PC-9 (cell line): Measurements from ENCODE around the gene SDC1. TPM values are rescaled to one million over a fixed set of nuclear protein-coding genes. Genes with fewer than 3 reads are reported as not detected.

ENCODE experiments used
- BruUV-seq: library from RNA; stranded (reverse); fragments of 400-500 nt; replicated peaks from 2 replicates; lab custom pipeline; 2021; lab: Mats Ljungman, UMichigan
- CTCF ChIA-PET: fragments of 300-600 bp; sonication (Branson Sonifier 250); formaldehyde crosslinking; loops from one replicate; lab custom pipeline; 2022; ENCODE audit warnings: antibody characterized with exemption; lab: Charles Lee
- POLR2A ChIA-PET: fragments of 300-600 bp; sonication (Branson Sonifier 250); formaldehyde crosslinking; loops from one replicate; lab custom pipeline; 2022; ENCODE audit warnings: antibody characterized with exemption; ENCODE audit not compliant: unreplicated experiment; lab: Charles Lee
- DNase-seq, 2 experiments: peaks; one replicate each; pipeline versions ENCODE4 v3.0.0 to v3.0.0-alpha.2; 2015 to 2022; ENCODE audit warnings: mixed read lengths in 1 of 2
- H2AFZ ChIP-seq: fragments of 200-600 bp; sonication (generic); 2 replicates; pipeline ENCODE4 v1.8.1; 2017; ENCODE audit warnings: antibody characterized with exemption
- H3F3A ChIP-seq: fragments of 200-600 bp; sonication (generic); 2 replicates; pipeline ENCODE4 v1.8.1; 2017; ENCODE audit warnings: antibody characterized with exemption, mild to moderate bottlenecking, low read depth; ENCODE audit not compliant: insufficient read depth
- H3K27ac ChIP-seq: fragments of 200-600 bp; sonication (generic); 2 replicates; pipeline ENCODE4 v1.6.1; 2016; ENCODE audit warnings: mixed run types
- H3K27me3 ChIP-seq: fragments of 200-600 bp; sonication (generic); 2 replicates; pipeline ENCODE4 v1.6.1; 2016; ENCODE audit warnings: low read depth, mixed run types; ENCODE audit not compliant: insufficient read depth
- H3K36me3 ChIP-seq: fragments of 200-600 bp; sonication (generic); 2 replicates; pipeline ENCODE4 v1.6.1; 2016; ENCODE audit warnings: low read depth, mixed run types
- H3K4me1 ChIP-seq: fragments of 200-600 bp; sonication (generic); replicated peaks from 2 replicates; pipeline ENCODE4 v1.6.1; 2016; ENCODE audit warnings: mixed run types; ENCODE audit not compliant: insufficient read depth
- H3K4me2 ChIP-seq: fragments of 200-600 bp; sonication (generic); 2 replicates; pipeline ENCODE4 v1.6.1; 2017; ENCODE audit warnings: mixed run types
- H3K4me3 ChIP-seq: fragments of 200-600 bp; sonication (generic); 2 replicates; pipeline ENCODE4 v1.6.1; 2016; ENCODE audit warnings: mixed run types
- H3K79me2 ChIP-seq: fragments of 200-600 bp; sonication (generic); 2 replicates; pipeline ENCODE4 v1.6.1; 2017; ENCODE audit warnings: low read depth, mixed run types
- H3K9me2 ChIP-seq: fragments of 200-600 bp; sonication (generic); 2 replicates; pipeline ENCODE4 v1.8.1; 2017; ENCODE audit warnings: mild to moderate bottlenecking; ENCODE audit not compliant: insufficient read depth
- H3K9me3 ChIP-seq: fragments of 200-600 bp; sonication (generic); 2 replicates; pipeline ENCODE4 v1.8.1; 2016; ENCODE audit warnings: low read depth; ENCODE audit not compliant: insufficient read depth
- H4K20me1 ChIP-seq: fragments of 200-600 bp; sonication (generic); 2 replicates; pipeline ENCODE4 v1.8.1; 2017; ENCODE audit not compliant: insufficient read depth
- EZH2 ChIP-seq: fragments of 200-600 bp; sonication (generic); IDR thresholded peaks from 2 replicates; pipeline ENCODE4 v1.8.0; 2017; ENCODE audit warnings: antibody characterized with exemption, low read depth
- intact Hi-C: fragments of 100-400 bp; cut with micrococcal nuclease; formaldehyde crosslinking; loops from one replicate; pipeline ENCODE4 v1.10.0; 2022; ENCODE audit not compliant: unreplicated experiment
- total RNA-seq: library from RNA; stranded (reverse); gene quantifications from 2 replicates; pipeline ENCODE4 v1.2.3, GENCODE V29; 2021
- TF ChIP-seq, protein P1 (sequence below): fragments of 200-600 bp; sonication (generic); conservative IDR thresholded peaks from 2 replicates; pipeline ENCODE4 v1.6.1; 2017; ENCODE audit warnings: mixed run types, antibody characterized with exemption, mild to moderate bottlenecking, moderate library complexity

Gene SDC1
- total RNA-seq, 1 experiment from 2014 or later: 128 TPM

DNA sequence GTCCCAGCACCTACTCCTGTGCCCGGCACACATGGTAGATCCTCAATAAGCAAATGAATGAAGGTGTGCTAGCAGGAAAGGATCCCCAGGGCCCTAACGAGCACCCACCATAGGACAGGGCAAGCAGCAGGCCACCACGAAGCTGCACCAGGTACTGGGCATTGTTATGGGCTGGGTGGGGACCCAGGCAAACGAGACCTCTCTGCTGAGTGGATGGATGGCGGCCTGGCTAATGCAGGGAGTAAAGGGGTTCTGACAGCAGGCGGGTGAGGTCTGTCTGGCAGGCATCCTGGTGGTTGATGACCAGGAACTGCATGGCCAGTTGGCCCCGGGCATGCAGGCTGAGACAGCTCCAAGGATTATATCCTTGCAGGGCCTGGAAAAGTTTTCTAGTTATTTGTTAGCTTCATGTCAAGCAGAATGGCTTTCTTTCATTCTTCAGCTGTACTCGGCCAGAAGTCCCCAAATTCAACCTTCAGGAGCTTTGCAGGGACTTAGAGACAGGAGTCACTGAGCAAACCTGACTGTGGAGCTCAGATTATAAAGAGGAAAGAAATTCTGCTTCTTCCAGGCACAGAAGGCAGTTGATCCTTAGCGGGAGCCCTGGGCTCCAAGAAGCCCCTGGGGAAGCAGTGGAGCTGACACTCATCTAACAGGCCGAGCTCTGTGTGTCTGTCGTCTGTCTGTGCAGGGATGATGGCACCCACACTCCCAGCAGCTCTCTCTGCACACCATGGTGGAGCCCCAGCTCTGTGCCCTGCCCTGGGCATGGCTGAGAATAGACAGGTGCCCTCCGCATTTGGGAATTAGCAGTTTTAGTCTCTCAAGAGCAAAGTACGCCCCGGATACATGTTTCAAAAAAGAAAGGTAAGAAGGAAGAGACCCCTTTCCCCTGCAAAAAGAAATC, 51.2 kb downstream of the SDC1 start:
- Histone ChIP-seq H3K4me2 (no peak overlapping the region), H3K27ac (no peak overlapping the region), H3K4me3 (no peak overlapping the region), H3K36me3 (no peaks in the 10 kb centered on the region), H3K27me3 (no peaks in the 10 kb centered on the region), H4K20me1 (no peaks in the 10 kb centered on the region), H3K9me3 (no peaks in the 10 kb centered on the region), H3K4me1 (no peaks in the 10 kb centered on the region), H3K79me2 (no peaks in the 10 kb centered on the region), H3F3A (no peaks in the 10 kb centered on the region), H2AFZ (no peak overlapping the region), H3K9me2 (no peaks in the 10 kb centered on the region)
- TF ChIP-seq EZH2: no peak
- TF ChIP-seq, protein P1, sequence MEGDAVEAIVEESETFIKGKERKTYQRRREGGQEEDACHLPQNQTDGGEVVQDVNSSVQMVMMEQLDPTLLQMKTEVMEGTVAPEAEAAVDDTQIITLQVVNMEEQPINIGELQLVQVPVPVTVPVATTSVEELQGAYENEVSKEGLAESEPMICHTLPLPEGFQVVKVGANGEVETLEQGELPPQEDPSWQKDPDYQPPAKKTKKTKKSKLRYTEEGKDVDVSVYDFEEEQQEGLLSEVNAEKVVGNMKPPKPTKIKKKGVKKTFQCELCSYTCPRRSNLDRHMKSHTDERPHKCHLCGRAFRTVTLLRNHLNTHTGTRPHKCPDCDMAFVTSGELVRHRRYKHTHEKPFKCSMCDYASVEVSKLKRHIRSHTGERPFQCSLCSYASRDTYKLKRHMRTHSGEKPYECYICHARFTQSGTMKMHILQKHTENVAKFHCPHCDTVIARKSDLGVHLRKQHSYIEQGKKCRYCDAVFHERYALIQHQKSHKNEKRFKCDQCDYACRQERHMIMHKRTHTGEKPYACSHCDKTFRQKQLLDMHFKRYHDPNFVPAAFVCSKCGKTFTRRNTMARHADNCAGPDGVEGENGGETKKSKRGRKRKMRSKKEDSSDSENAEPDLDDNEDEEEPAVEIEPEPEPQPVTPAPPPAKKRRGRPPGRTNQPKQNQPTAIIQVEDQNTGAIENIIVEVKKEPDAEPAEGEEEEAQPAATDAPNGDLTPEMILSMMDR: no peak
- no peak for DNase-seq
- no TSS peak for BruUV-seq
- CTCF ChIA-PET: no interaction called here
- POLR2A ChIA-PET: no interaction called here
- intact Hi-C loops: no loop called here

- no peak for TF ChIP-seq EZH2
- TF ChIP-seq, protein P1: no peak
- Histone ChIP-seq H2AFZ (no peak overlapping the region), H3F3A (no peaks in the 10 kb centered on the region), H3K4me1 (no peaks in the 10 kb centered on the region), H3K27ac (no peak overlapping the region), H3K9me2 (no peaks in the 10 kb centered on the region), H3K4me3 (no peak overlapping the region), H3K79me2 (no peaks in the 10 kb centered on the region), H4K20me1 (no peaks in the 10 kb centered on the region), H3K36me3 (no peaks in the 10 kb centered on the region), H3K4me2 (no peak overlapping the region), H3K27me3 (no peaks in the 10 kb centered on the region), H3K9me3 (no peaks in the 10 kb centered on the region)
- BruUV-seq: no TSS peak
- intact Hi-C loops: no loop called here
- ChIA-PET POLR2A (no interaction called here), CTCF (no interaction called here)
- no peak for DNase-seq
Observed at GRCh38 chr2:20173064-20173463, 51.9 kb downstream of the SDC1 start.

DNA sequence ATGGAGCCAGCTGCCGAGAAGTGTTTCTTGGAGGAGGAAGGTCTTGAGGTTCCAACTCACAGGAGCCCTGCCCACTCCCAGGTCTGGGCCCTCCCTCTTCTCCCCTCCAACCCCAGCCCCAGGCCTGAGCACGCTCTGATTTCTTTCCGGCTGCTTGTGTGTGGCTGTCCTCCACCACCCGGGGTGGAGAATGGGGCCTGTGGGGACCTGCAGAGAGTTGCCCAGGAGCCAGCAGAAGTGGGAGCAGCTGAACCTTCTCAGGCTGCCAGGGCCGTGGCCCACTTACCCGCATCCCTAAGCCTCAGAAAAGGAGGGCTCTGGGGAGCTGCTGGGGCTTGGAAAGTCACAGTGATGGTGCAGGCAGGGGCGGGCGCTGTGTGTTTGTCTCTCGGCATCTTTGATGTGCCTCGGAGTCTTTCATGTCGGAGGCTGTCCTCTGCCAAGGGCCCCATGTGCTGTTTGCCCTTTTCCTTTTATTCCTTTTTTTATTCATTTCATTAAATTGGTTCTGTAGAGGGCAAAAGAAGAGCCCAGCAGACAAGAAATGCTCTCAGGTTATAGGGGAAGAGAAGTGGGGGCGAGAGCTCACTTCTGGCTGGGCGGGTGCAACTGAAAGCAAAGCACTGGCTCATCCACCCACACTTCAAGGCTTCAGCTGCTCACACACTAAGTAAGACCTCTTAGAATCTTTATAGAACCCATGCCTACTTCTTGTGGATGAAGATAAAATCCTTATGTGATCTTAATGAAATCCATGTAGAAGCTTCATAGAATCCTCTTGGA, 52.5 kb downstream of the SDC1 start:
- peaks cover under 1% of the 10 kb centered on the region; the same call in 1 of the 2 replicates for H3K4me1 ChIP-seq
- DNase-seq: no peak
- H3K9me2 ChIP-seq: no peaks in the 10 kb centered on the region
- intact Hi-C loops: no loop called here
- no peaks in the 10 kb centered on the region for H4K20me1 ChIP-seq
- no peak overlapping the region for H2AFZ ChIP-seq
- H3K9me3 ChIP-seq: no peaks in the 10 kb centered on the region
- no peak overlapping the region for H3K27ac ChIP-seq
- ChIA-PET CTCF (no interaction called here), POLR2A (no interaction called here)
- no TSS peak for BruUV-seq
- no peaks in the 10 kb centered on the region for H3K27me3 ChIP-seq
- TF ChIP-seq EZH2: no peak
- TF ChIP-seq, protein P1: no peak
- H3K4me2 ChIP-seq: no peak overlapping the region
- H3F3A ChIP-seq: no peaks in the 10 kb centered on the region
- no peaks in the 10 kb centered on the region for H3K36me3 ChIP-seq
- no peak overlapping the region for H3K4me3 ChIP-seq
- H3K79me2 ChIP-seq: no peaks in the 10 kb centered on the region
